Retinal pigment epithelial cell (primary cell): ENCODE measurements around the gene TCEANC.
"Not testable (repeated sequence)": the region's sequence is repeated elsewhere in the genome, so short reads cannot be mapped to it uniquely, and the experiment has no call there.

Experiments used
- DNase-seq: peaks from one replicate; pipeline ENCODE4 v3.0.0-alpha.2; 2010; ENCODE audit warnings: low read depth
- H3K4me3 ChIP-seq: 2 replicates; pipeline ENCODE4 v1.5.1; 2011; ENCODE audit warnings: mild to moderate bottlenecking, low read length, control low read depth, moderate library complexity
- TF ChIP-seq, protein P1 (sequence below): conservative IDR thresholded peaks from 2 replicates; pipeline ENCODE4 v1.5.1; 2011; ENCODE audit warnings: low read depth, low read length, control low read depth, inconsistent platforms

TCEANC gene

DNA sequence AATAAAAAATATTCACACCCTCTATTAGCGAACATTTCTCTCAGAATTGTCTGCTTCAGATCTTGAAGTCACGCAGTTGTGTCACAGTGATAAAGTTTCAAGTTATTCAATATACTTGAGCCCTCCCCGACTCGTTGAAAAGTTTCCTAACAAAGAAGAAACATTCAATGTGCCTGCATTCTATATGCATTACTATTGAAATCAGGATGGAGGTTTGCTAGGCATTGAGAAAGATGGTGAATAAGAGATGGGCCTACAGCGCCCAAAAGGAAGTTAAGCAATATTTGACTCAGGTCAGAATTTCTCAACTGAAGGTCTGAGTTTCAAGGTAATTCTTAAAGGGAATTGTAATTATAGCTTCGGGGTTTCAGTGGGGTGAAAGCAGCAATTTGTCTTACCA, 6.1 kb downstream of the TCEANC start:
- DNase-seq: no peak
- TF ChIP-seq, protein P1, sequence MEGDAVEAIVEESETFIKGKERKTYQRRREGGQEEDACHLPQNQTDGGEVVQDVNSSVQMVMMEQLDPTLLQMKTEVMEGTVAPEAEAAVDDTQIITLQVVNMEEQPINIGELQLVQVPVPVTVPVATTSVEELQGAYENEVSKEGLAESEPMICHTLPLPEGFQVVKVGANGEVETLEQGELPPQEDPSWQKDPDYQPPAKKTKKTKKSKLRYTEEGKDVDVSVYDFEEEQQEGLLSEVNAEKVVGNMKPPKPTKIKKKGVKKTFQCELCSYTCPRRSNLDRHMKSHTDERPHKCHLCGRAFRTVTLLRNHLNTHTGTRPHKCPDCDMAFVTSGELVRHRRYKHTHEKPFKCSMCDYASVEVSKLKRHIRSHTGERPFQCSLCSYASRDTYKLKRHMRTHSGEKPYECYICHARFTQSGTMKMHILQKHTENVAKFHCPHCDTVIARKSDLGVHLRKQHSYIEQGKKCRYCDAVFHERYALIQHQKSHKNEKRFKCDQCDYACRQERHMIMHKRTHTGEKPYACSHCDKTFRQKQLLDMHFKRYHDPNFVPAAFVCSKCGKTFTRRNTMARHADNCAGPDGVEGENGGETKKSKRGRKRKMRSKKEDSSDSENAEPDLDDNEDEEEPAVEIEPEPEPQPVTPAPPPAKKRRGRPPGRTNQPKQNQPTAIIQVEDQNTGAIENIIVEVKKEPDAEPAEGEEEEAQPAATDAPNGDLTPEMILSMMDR: no peak
- no peak overlapping the region for H3K4me3 ChIP-seq

DNA sequence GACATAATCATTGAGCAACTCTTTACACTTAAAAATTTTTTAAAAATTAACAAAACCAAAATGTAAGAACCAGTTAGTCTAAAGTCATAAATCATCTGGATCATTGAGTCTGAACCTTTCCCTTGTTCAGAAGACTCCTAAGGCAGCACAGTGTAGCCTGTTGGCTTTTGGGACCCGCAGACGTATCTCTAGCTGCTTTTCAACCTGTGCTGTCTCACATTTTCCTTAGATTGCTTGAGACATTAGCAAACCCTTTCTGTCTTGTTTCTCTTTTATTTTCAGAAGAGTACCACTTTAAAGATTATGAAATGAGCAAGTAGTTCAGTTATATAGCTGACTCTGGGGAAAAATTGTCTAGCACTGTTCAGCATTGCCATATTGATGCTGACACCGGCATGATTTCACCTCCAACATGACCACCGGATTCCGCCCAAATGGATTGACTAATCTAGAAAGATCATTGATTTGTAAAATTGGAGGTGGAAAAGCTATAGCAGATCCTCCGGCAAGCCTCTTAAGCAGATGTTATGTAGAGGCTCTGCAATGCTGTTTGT, 8.9 kb downstream of the TCEANC start:
- TF ChIP-seq, protein P1: no peak
- H3K4me3 ChIP-seq: no peak overlapping the region
- DNase-seq: no peak

DNA sequence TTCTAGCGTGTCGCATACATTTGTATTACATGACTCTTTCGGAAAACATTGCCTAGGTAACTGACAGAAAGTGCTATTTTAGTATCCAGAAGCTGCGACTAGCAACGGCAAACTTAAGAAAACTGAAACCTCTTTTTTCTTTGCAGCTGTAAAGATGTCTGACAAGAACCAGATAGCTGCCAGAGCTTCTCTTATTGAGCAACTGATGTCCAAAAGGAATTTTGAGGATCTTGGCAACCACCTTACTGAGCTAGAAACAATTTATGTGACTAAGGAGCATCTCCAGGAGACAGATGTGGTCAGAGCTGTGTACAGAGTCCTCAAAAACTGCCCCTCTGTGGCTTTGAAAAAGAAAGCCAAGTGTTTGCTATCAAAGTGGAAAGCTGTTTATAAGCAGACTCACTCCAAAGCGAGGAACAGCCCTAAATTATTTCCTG, 9.4 kb downstream of the TCEANC start:
- H3K4me3 ChIP-seq: no peak overlapping the region
- TF ChIP-seq, protein P1: no peak
- no peak for DNase-seq

DNA sequence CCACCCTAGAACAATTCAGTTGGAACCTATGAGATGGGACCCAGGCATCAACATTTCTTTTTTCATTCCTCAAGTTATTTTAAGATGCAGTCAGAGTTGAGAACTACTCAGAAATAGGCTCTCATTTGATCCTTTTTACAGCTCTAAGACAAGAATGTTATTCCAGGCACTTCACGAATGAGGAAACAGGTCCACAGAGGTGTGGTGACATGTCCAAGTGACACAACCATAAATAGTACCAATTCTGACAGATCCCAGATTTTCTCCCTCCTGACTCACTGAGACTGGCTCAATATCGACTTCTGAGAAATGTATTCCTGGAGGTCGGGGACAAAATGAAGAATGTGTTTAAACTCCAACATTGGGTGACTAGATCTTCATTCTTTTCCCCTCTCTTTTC, 11.1 kb downstream of the TCEANC start:
- H3K4me3 ChIP-seq: no peak overlapping the region
- TF ChIP-seq, protein P1: no peak
- DNase-seq: no peak

DNA sequence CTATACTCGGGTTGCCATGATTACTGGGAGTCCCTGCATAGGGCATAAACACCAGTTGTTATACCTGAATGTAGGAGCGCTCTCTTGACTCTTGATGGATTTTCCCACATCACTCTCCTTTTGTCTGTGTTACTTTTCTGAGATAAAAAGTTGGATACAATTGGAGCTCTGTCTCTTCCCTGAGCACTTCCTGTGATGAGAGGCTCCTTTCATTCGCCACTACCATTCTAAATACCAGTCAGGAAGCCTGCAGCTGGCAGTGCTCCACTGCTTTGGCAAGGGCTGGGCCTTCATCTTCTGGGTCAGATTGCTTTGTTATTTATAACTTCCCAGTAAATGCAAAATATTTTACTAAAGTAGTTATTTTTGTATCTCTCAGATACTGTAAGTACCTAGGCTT, 13.9 kb downstream of the TCEANC start:
- TF ChIP-seq, protein P1: no peak
- no peak overlapping the region for H3K4me3 ChIP-seq
- no peak for DNase-seq

DNA sequence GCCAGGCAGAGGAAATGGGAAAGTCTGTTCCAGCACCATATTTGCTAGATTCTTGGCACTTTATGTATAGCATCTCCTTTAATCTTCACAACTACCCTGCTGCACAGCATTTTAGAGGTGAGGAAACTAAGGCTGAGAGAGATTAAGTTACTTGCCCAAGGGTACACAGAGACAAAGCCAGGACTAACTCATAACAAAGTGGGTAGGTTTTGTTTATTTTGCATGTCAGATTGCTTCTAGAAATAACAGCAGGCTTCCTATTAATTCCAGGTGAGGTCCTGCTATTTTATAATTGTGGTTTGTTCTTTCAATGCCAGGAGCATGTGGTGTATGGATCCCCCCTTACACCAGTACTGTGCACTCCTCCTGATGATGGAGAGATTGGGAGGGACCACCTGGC, 15.0 kb downstream of the TCEANC start:
- no peak for DNase-seq
- no peak overlapping the region for H3K4me3 ChIP-seq
- TF ChIP-seq, protein P1: no peak

DNA sequence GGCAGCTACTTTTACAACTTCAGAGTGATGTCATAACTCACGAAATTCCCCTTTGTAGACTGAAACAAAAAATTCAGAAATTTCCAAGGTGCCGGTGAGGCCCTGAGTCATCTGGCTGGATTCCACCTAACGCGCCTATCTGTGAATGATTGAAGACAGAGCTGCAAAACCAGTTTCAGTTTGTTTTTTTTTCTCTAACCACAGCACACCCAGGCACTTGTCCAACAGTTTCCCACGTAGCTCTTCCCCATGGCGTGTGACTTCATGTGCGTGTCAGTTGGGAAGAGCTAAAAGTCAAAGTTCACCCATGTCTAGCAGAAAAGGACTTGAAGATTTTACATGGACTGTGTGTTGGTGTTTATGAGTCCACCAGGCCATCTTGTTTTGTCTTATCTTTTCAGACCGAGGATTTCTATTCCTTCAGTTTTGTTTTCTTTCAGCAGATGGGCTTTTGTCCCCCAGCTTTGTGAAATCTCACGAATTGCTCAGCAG, 16.4 kb downstream of the TCEANC start:
- TF ChIP-seq, protein P1: no peak
- DNase-seq: peak; percentile 54
- H3K4me3 ChIP-seq: no peak overlapping the region

- not testable (repeated sequence) for H3K4me3 ChIP-seq
Observed at GRCh38 chrX:13669755-13670154, 16.8 kb downstream of the TCEANC start.

More at GRCh38 chrX:13669755-13670154, 16.8 kb downstream of the TCEANC start:
- not testable (repeated sequence) for DNase-seq
